Measurements from ENCODE around the gene LTA. TPM values are rescaled to one million over a fixed set of nuclear protein-coding genes. Genes with fewer than 3 reads are reported as not detected.

Gene LTA
- total and polyA plus RNA-seq, 2 donors (not counting 3 experiments of a cell fraction or from before 2014, with no cell fraction given), result 0.46 TPM; not detected in 1

DNA sequence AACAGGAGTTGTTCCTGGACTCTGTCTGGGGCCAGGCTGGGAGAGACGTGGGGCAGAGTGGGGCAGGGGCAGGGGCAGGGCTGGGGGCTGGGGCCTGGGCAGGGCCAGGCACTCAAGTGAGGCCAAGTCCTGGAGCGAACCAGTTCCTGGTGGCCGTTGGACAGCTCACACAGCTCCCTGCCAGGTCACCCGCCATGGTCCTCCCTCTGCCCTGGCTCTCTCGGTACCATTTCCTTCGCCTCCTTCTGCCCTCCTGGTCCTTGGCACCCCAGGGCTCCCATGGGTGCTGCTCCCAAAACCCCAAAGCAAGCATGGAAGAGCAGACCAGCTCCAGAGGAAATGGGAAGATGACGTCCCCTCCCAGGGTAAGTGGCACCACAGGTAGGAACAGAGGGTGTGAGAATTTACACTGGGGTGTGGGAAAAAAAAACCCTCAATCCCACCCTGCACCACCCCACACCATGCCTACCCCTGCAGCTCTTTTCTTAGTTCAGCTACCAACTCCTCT is 43.2 kb upstream of the LTA start, which contains the start of gene MCCD1:
Gene MCCD1, plus strand, starts transcription at position 142 of the 508 bp plus-strand sequence. Its CDS starts 53 bp downstream, at position 195.
- peaks cover 24% of the 10 kb centered on the region for H3K4me1 ChIP-seq (ENCODE audit: control insufficient read depth, extremely low read depth, insufficient read depth, low read length)
- H2AFZ ChIP-seq (ENCODE audit: low read depth, low read length), result no peak within 1 kb of the TSS
- H3K4me2 ChIP-seq (ENCODE audit: insufficient read depth, low read length), result no peak within 1 kb of the TSS
- TF ChIP-seq POLR2A (IDR thresholded peaks at IDR 0.05; ENCODE audit: low read depth, low read length) (peak; percentile 31), EZH2 (IDR thresholded peaks at IDR 0.05; ENCODE audit: borderline replicate concordance, low read depth, low read length, severe bottlenecking) (no peak), POLR2AphosphoS5 (IDR thresholded peaks at IDR 0.05; ENCODE audit: insufficient read depth, low read depth, low read length) (peak; percentile 15)
- no peak within 1 kb of the TSS for H3K27ac ChIP-seq (ENCODE audit: insufficient read depth, low read depth, low read length)
- no TSS peak for BruUV-seq (replicated peaks)
- dilution Hi-C loops (cut with MboI; ENCODE audit: extremely low pct_ligation_motif_present, low sequenced_read_pairs), result no loop called here
- ChIA-PET POLR2A (interaction anchor here (0.8 to 1.8 kb wide), 2 partner anchors 10 to 12 kb away, joined by 3 to 4 read pairs; no protein-coding TSS in a partner anchor), CTCF (interaction anchor here (1.1 to 5.4 kb wide), 2 partner anchors 12 to 35 kb away, joined by 3 to 29 read pairs; no protein-coding TSS in a partner anchor)
- peaks cover 16 to 28% of the 10 kb centered on the region in 2 experiments for H3K36me3 ChIP-seq (ENCODE audit: control insufficient read depth in 2 of 2, extremely low read depth in 1 of 2, insufficient read depth in 2 of 2, low read length in 2 of 2)
- intact Hi-C loops (cut with micrococcal nuclease), result no loop called here
- no peaks in the 10 kb centered on the region for H3K9me1 ChIP-seq (replicated peaks; ENCODE audit: control insufficient read depth, extremely low read depth, insufficient read depth, low read length)
- no peak within 1 kb of the TSS for H3K4me3 ChIP-seq (replicated peaks in 1 of 3; ENCODE audit: insufficient read depth in 1 of 3, low read depth in 1 of 3, low read length in 3 of 3)
- H3K79me2 ChIP-seq (ENCODE audit: control insufficient read depth, insufficient read depth, low read length), result peaks cover 9% of the 10 kb centered on the region
- no peak for DNase-seq (ENCODE audit: low read depth, low spot score)
- H3K9ac ChIP-seq (replicated peaks; ENCODE audit: extremely low read depth, insufficient read depth, low read length), result no peak within 1 kb of the TSS
- H3K9me3 ChIP-seq (replicated peaks; ENCODE audit: control insufficient read depth, insufficient read depth, low read length), result no peaks in the 10 kb centered on the region
- FAIRE-seq, result no peak
- H4K20me1 ChIP-seq (replicated peaks; ENCODE audit: control insufficient read depth, extremely low read depth, insufficient read depth, low read length), result no peaks in the 10 kb centered on the region
- H3K27me3 ChIP-seq (ENCODE audit: control insufficient read depth in 2 of 2, insufficient read depth in 2 of 2, low read length in 2 of 2), result no peaks in the 10 kb centered on the region

DNA sequence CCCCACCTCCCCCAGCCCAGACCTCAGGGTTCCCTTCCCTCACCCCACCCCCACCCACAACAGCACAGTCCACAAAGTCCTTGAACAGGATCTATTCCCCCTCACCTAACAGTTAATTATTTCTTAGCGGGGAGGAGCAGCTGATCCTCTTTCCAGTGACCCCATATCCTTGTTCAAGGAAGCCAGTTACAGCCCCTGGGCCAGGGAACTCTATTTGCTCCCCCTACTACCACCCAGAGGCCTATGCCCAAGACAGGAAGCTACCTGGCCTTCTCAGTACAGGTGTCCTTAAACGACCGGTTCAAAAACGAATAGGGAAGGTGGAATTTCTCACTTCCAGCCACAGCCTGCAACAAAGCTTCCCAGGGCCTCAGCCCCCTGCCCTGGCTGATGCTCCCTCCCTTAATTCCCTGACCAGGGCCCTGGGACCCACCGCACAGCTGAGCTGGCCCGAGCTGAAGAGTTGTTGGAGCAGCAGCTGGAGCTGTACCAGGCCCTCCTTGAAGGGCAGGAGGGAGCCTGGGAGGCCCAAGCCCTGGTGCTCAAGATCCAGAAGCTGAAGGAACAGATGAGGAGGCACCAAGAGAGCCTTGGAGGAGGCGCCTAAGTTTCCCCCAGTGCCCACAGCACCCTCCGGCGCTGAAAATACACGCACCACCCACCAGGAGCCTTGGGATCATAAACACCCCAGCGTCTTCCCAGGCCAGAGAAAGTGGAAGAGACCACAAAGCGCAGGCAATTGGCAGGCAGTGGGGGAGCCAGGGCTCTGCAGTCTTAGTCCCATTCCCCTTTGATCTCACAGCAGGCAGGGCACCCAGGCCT is 42.5 kb upstream of the LTA start:
- Histone ChIP-seq H3K4me1 (ENCODE audit: control insufficient read depth, extremely low read depth, insufficient read depth, low read length) (peaks cover 24% of the 10 kb centered on the region), H3K9ac (replicated peaks; ENCODE audit: extremely low read depth, insufficient read depth, low read length) (no peak overlapping the region), H3K27me3 (ENCODE audit: control insufficient read depth in 2 of 2, insufficient read depth in 2 of 2, low read length in 2 of 2) (no peaks in the 10 kb centered on the region), H3K4me3 (replicated peaks in 1 of 3; ENCODE audit: insufficient read depth in 1 of 3, low read depth in 1 of 3, low read length in 3 of 3) (no peak overlapping the region), H3K27ac (ENCODE audit: insufficient read depth, low read depth, low read length) (no peak overlapping the region), H4K20me1 (replicated peaks; ENCODE audit: control insufficient read depth, extremely low read depth, insufficient read depth, low read length) (no peaks in the 10 kb centered on the region), H3K9me1 (replicated peaks; ENCODE audit: control insufficient read depth, extremely low read depth, insufficient read depth, low read length) (no peaks in the 10 kb centered on the region), H2AFZ (ENCODE audit: low read depth, low read length) (no peak overlapping the region), H3K4me2 (ENCODE audit: insufficient read depth, low read length) (no peak overlapping the region), H3K9me3 (replicated peaks; ENCODE audit: control insufficient read depth, insufficient read depth, low read length) (no peaks in the 10 kb centered on the region), H3K79me2 (ENCODE audit: control insufficient read depth, insufficient read depth, low read length) (peaks cover 14% of the 10 kb centered on the region), H3K36me3 (ENCODE audit: control insufficient read depth in 2 of 2, extremely low read depth in 1 of 2, insufficient read depth in 2 of 2, low read length in 2 of 2) (peaks cover 17 to 34% of the 10 kb centered on the region in 2 experiments)
- dilution Hi-C loops (cut with MboI; ENCODE audit: extremely low pct_ligation_motif_present, low sequenced_read_pairs), result no loop called here
- ChIA-PET CTCF (interaction anchor here (1.1 kb wide), 1 partner anchor 11 kb away, joined by 3 read pairs; no protein-coding TSS in a partner anchor), POLR2A (no interaction called here)
- TF ChIP-seq, protein P1, sequence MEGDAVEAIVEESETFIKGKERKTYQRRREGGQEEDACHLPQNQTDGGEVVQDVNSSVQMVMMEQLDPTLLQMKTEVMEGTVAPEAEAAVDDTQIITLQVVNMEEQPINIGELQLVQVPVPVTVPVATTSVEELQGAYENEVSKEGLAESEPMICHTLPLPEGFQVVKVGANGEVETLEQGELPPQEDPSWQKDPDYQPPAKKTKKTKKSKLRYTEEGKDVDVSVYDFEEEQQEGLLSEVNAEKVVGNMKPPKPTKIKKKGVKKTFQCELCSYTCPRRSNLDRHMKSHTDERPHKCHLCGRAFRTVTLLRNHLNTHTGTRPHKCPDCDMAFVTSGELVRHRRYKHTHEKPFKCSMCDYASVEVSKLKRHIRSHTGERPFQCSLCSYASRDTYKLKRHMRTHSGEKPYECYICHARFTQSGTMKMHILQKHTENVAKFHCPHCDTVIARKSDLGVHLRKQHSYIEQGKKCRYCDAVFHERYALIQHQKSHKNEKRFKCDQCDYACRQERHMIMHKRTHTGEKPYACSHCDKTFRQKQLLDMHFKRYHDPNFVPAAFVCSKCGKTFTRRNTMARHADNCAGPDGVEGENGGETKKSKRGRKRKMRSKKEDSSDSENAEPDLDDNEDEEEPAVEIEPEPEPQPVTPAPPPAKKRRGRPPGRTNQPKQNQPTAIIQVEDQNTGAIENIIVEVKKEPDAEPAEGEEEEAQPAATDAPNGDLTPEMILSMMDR (IDR thresholded peaks at IDR 0.05; ENCODE audit: extremely low read depth in 1 of 2, insufficient read depth in 1 of 2, low read depth in 1 of 2, low read length in 2 of 2), result no peak
- no peak for TF ChIP-seq JUN (IDR thresholded peaks at IDR 0.05; ENCODE audit: borderline replicate concordance, insufficient read depth, insufficient read length, low read depth)
- TF ChIP-seq FOS (IDR thresholded peaks at IDR 0.05; ENCODE audit: borderline replicate concordance, insufficient read depth, low read length), result no peak
- no peak for TF ChIP-seq POLR2A (IDR thresholded peaks at IDR 0.05; ENCODE audit: low read depth, low read length)
- no peak for TF ChIP-seq EZH2 (IDR thresholded peaks at IDR 0.05; ENCODE audit: borderline replicate concordance, low read depth, low read length, severe bottlenecking)
- no peak for TF ChIP-seq MYC (IDR thresholded peaks at IDR 0.05; ENCODE audit: low read depth, low read length)
- TF ChIP-seq POLR2AphosphoS5 (IDR thresholded peaks at IDR 0.05; ENCODE audit: insufficient read depth, low read depth, low read length), result peak; percentile 15
- BruUV-seq (replicated peaks), result no TSS peak
- intact Hi-C loops (cut with micrococcal nuclease), result no loop called here
- no peak for FAIRE-seq
- no peak for DNase-seq (ENCODE audit: low read depth, low spot score)
